WTC11 (cell line): ENCODE data around the gene CD247. TPM values are rescaled to one million over a fixed set of nuclear protein-coding genes. Genes with fewer than 3 reads are reported as not detected.

Experiments used
- ATAC-seq: fragments of 200-7000 bp; cut with Tn5 transposase; 2 replicates; pipeline ENCODE4 v1.10.0; 2021; ENCODE audit warnings: mild to moderate bottlenecking, moderate library complexity
- CTCF ChIA-PET: fragments of 300-600 bp; sonication (Branson Sonifier 250); formaldehyde crosslinking; loops from one replicate; lab custom pipeline; 2021; ENCODE audit warnings: antibody characterized with exemption; lab: Charles Lee
- POLR2A ChIA-PET: fragments of 350-600 bp; sonication (Branson Sonifier 250); formaldehyde crosslinking; loops from one replicate; lab custom pipeline; 2021; ENCODE audit warnings: antibody characterized with exemption; lab: Charles Lee
- DNase-seq: peaks from one replicate; pipeline ENCODE4 v3.0.0; 2021; ENCODE audit warnings: low spot score
- H3K27ac Mint-ChIP-seq: 2 replicates; pipeline ENCODE4 v1.8.0; 2021; ENCODE audit warnings: mixed read lengths
- H3K27me3 Mint-ChIP-seq: 2 replicates; pipeline ENCODE4 v1.8.0; 2021; ENCODE audit warnings: low read depth, mild to moderate bottlenecking, moderate library complexity, mixed read lengths
- H3K36me3 Mint-ChIP-seq: 2 replicates; pipeline ENCODE4 v1.8.0; 2021; ENCODE audit warnings: mixed read lengths
- H3K4me1 Mint-ChIP-seq: 2 replicates; pipeline ENCODE4 v1.8.0; 2022; ENCODE audit warnings: mixed read lengths
- H3K4me3 Mint-ChIP-seq: 2 replicates; pipeline ENCODE4 v1.8.0; 2021; ENCODE audit warnings: mild to moderate bottlenecking, moderate library complexity, mixed read lengths
- H3K9me3 Mint-ChIP-seq: 2 replicates; pipeline ENCODE4 v1.8.0; 2021; ENCODE audit warnings: mixed read lengths
- ATF1 ChIP-seq: sonication (generic); formaldehyde crosslinking; IDR thresholded peaks from 2 replicates; pipeline ENCODE4 v1.8.1; 2023; ENCODE audit warnings: mild to moderate bottlenecking, moderate library complexity, missing genetic modification reagents
- ATF6 ChIP-seq: sonication (generic); formaldehyde crosslinking; IDR thresholded peaks from 2 replicates; pipeline ENCODE4 v1.8.1; 2023; ENCODE audit warnings: mild to moderate bottlenecking, missing genetic modification reagents
- CTCF ChIP-seq: fragments of 200-600 bp; IDR thresholded peaks from 2 replicates; pipeline ENCODE4 v1.8.0; 2022; ENCODE audit warnings: antibody characterized with exemption
- E2F1 ChIP-seq: sonication (generic); formaldehyde crosslinking; IDR thresholded peaks from 2 replicates; pipeline ENCODE4 v1.8.0; 2022; ENCODE audit warnings: mild to moderate bottlenecking, missing genetic modification reagents
- ELF4 ChIP-seq: sonication (generic); formaldehyde crosslinking; IDR thresholded peaks from 2 replicates; pipeline ENCODE4 v1.8.1; 2022; ENCODE audit warnings: low read depth, mild to moderate bottlenecking, moderate library complexity, missing genetic modification reagents
- ETV6 ChIP-seq: sonication (generic); formaldehyde crosslinking; IDR thresholded peaks from 2 replicates; pipeline ENCODE4 v1.8.1; 2022; ENCODE audit warnings: mild to moderate bottlenecking, missing genetic modification reagents
- FOXJ3 ChIP-seq: sonication (generic); formaldehyde crosslinking; IDR thresholded peaks from 2 replicates; pipeline ENCODE4 v1.9.0; 2021; ENCODE audit warnings: missing genetic modification reagents, mild to moderate bottlenecking, borderline replicate concordance
- GABPB1 ChIP-seq: sonication (generic); formaldehyde crosslinking; IDR thresholded peaks from 2 replicates; pipeline ENCODE4 v1.8.1; 2023; ENCODE audit warnings: mild to moderate bottlenecking, missing genetic modification reagents
- IRF2 ChIP-seq: sonication (generic); formaldehyde crosslinking; IDR thresholded peaks from 2 replicates; pipeline ENCODE4 v1.8.0; 2022; ENCODE audit warnings: low read depth, missing genetic modification reagents, borderline replicate concordance
- JAZF1 ChIP-seq: fragments of 250-450 bp; sonication (Bioruptor Pico); IDR thresholded peaks from 2 replicates; pipeline ENCODE4 v1.9.0; 2021; ENCODE audit warnings: moderate library complexity, mild to moderate bottlenecking, inconsistent platforms
- MXD4 ChIP-seq: fragments of 250-450 bp; sonication (Bioruptor Pico); IDR thresholded peaks from 2 replicates; pipeline ENCODE4 v1.8.0; 2021; ENCODE audit warnings: mild to moderate bottlenecking, moderate library complexity, borderline replicate concordance
- MYBL2 ChIP-seq: sonication (generic); formaldehyde crosslinking; IDR thresholded peaks from 2 replicates; pipeline ENCODE4 v1.8.1; 2023; ENCODE audit warnings: mild to moderate bottlenecking, moderate library complexity, missing genetic modification reagents
- NFATC4 ChIP-seq: fragments of 250-450 bp; sonication (Bioruptor Pico); IDR thresholded peaks from 2 replicates; pipeline ENCODE4 v1.9.0; 2021; ENCODE audit warnings: mild to moderate bottlenecking
- NFYB ChIP-seq: sonication (generic); formaldehyde crosslinking; conservative IDR thresholded peaks from 2 replicates; pipeline ENCODE4 v1.8.0; 2022; ENCODE audit warnings: low read depth, missing genetic modification reagents
- NR1H2 ChIP-seq: sonication (generic); formaldehyde crosslinking; IDR thresholded peaks from 2 replicates; pipeline ENCODE4 v1.9.0; 2021; ENCODE audit warnings: mild to moderate bottlenecking, moderate library complexity, missing genetic modification reagents
- NR3C1 ChIP-seq: sonication (generic); formaldehyde crosslinking; conservative IDR thresholded peaks from 2 replicates; pipeline ENCODE4 v1.8.1; 2023; ENCODE audit warnings: low read depth, mild to moderate bottlenecking, missing genetic modification reagents
- OVOL2 ChIP-seq: fragments of 250-450 bp; sonication (Bioruptor Pico); IDR thresholded peaks from 2 replicates; pipeline ENCODE4 v1.9.0; 2021; ENCODE audit warnings: mild to moderate bottlenecking, borderline replicate concordance
- PREB ChIP-seq: sonication (generic); formaldehyde crosslinking; IDR thresholded peaks from 2 replicates; pipeline ENCODE4 v1.8.1; 2022; ENCODE audit warnings: mild to moderate bottlenecking, missing genetic modification reagents, moderate library complexity, borderline replicate concordance
- SMAD3 ChIP-seq: sonication (generic); formaldehyde crosslinking; IDR thresholded peaks from 2 replicates; pipeline ENCODE4 v1.8.0; 2022; ENCODE audit warnings: missing genetic modification reagents, mild to moderate bottlenecking, borderline replicate concordance
- SMAD4 ChIP-seq: sonication (generic); formaldehyde crosslinking; IDR thresholded peaks from 2 replicates; pipeline ENCODE4 v1.8.0; 2022; ENCODE audit warnings: mild to moderate bottlenecking, missing genetic modification reagents
- SOX15 ChIP-seq: fragments of 250-450 bp; sonication (Bioruptor Pico); IDR thresholded peaks from 2 replicates; pipeline ENCODE4 v1.9.0; 2021; ENCODE audit warnings: mild to moderate bottlenecking
- USF1 ChIP-seq: sonication (generic); formaldehyde crosslinking; IDR thresholded peaks from 2 replicates; pipeline ENCODE4 v1.8.0; 2022; ENCODE audit warnings: mild to moderate bottlenecking, missing genetic modification reagents
- ZBTB43 ChIP-seq: sonication (generic); formaldehyde crosslinking; IDR thresholded peaks from 2 replicates; pipeline ENCODE4 v1.8.1; 2023; ENCODE audit warnings: mild to moderate bottlenecking, missing genetic modification reagents
- ZNF423 ChIP-seq: fragments of 250-450 bp; sonication (Bioruptor Pico); IDR thresholded peaks from 2 replicates; pipeline ENCODE4 v2.1.2; 2022; ENCODE audit warnings: mild to moderate bottlenecking, moderate library complexity
- ZNF671 ChIP-seq: fragments of 250-450 bp; sonication (Bioruptor Pico); IDR thresholded peaks from 2 replicates; pipeline ENCODE4 v1.8.0; 2021; ENCODE audit warnings: mild to moderate bottlenecking
- total RNA-seq: library from RNA; stranded (reverse); gene quantifications from 3 replicates; pipeline ENCODE4 v1.2.3, GENCODE V29; 2021

Gene CD247
- total RNA-seq, 1 experiment from 2014 or later: 1.8 TPM

GRCh38 chr1:167479331-167479979 lies 38.9 kb downstream of the CD247 start:
- TF ChIP-seq NFATC4 (CRISPR knock-in tag) (no peak), NR3C1 (CRISPR knock-in tag) (no peak), CTCF (no peak), SMAD3 (CRISPR knock-in tag) (no peak), MYBL2 (CRISPR knock-in tag) (no peak), ATF6 (CRISPR knock-in tag) (no peak), SMAD4 (CRISPR knock-in tag) (no peak), JAZF1 (CRISPR knock-in tag) (no peak), PREB (CRISPR knock-in tag) (no peak)
- ATAC-seq (no peak), DNase-seq (no peak)
- Mint-ChIP-seq H3K27ac (no peak overlapping the region), H3K4me1 (no peaks in the 10 kb centered on the region), H3K9me3 (peaks cover 6% of the 10 kb centered on the region), H3K36me3 (peaks cover 4% of the 10 kb centered on the region; the same call in 1 of the 2 replicates), H3K4me3 (no peak overlapping the region), H3K27me3 (no peaks in the 10 kb centered on the region; the same call in 1 of the 2 replicates)
- CTCF ChIA-PET: interaction anchor here (0.8 to 1.0 kb wide), 2 partner anchors 10 kb away, joined by 3 read pairs; no protein-coding TSS in a partner anchor
- POLR2A ChIA-PET: no interaction called here

- Mint-ChIP-seq H3K27ac (no peak overlapping the region), H3K36me3 (peaks cover 4% of the 10 kb centered on the region; the same call in 1 of the 2 replicates), H3K27me3 (no peaks in the 10 kb centered on the region; the same call in 1 of the 2 replicates), H3K9me3 (peaks cover 6% of the 10 kb centered on the region), H3K4me3 (no peak overlapping the region), H3K4me1 (peaks cover 10% of the 10 kb centered on the region)
- ATAC-seq: no peak
- ChIA-PET CTCF (no interaction called here), POLR2A (interaction anchor here (0.6 kb wide), 1 partner anchor 215 kb away, joined by 5 read pairs; no protein-coding TSS in a partner anchor)
- TF ChIP-seq ATF6 (CRISPR knock-in tag) (no peak), E2F1 (no peak), ELF4 (no peak), ATF1 (CRISPR knock-in tag) (no peak), SOX15 (CRISPR knock-in tag) (no peak), IRF2 (CRISPR knock-in tag) (no peak), SMAD3 (CRISPR knock-in tag) (no peak), MXD4 (no peak), OVOL2 (CRISPR knock-in tag) (no peak), ZBTB43 (CRISPR knock-in tag) (no peak), GABPB1 (CRISPR knock-in tag) (no peak), ZNF423 (no peak), NR1H2 (CRISPR knock-in tag) (no peak), NFYB (CRISPR knock-in tag) (no peak), ZNF671 (CRISPR knock-in tag) (no peak), ETV6 (CRISPR knock-in tag) (no peak), SMAD4 (CRISPR knock-in tag) (no peak), USF1 (CRISPR knock-in tag) (no peak), FOXJ3 (CRISPR knock-in tag) (no peak)
- no peak for DNase-seq
Observed at GRCh38 chr1:167477986-167478385, 40.3 kb downstream of the CD247 start.
